Fibroblast of lung (primary cell): ENCODE measurements around the gene WIZ. TPM values are rescaled to one million over a fixed set of nuclear protein-coding genes. Genes with fewer than 3 reads are reported as not detected.

Experiments used
- DNase-seq, 2 donors: peaks; one replicate each; pipeline versions ENCODE4 v3.0.0 to v3.0.0-alpha.2; 2010; ENCODE audit warnings: low read depth in 2 of 2
- H2AFZ ChIP-seq: 2 replicates; pipeline ENCODE4 v1.5.1; 2012; ENCODE audit warnings: low read length, control low read depth, inconsistent platforms
- H3K27ac ChIP-seq: 2 replicates; pipeline ENCODE4 v1.5.1; 2011; ENCODE audit warnings: low read length, control low read depth; ENCODE audit not compliant: insufficient read depth
- H3K27me3 ChIP-seq: 2 replicates; pipeline ENCODE4 v1.5.1; 2011; ENCODE audit warnings: mild to moderate bottlenecking, low read length; ENCODE audit not compliant: control insufficient read depth, insufficient read depth
- H3K36me3 ChIP-seq: 2 replicates; pipeline ENCODE4 v1.5.1; 2011; ENCODE audit warnings: low read length; ENCODE audit not compliant: control insufficient read depth, insufficient read depth
- H3K4me1 ChIP-seq: 2 replicates; pipeline ENCODE4 v1.5.1; 2011; ENCODE audit warnings: low read length; ENCODE audit not compliant: control insufficient read depth, insufficient read depth; ENCODE audit errors: extremely low read depth
- H3K4me2 ChIP-seq: 2 replicates; pipeline ENCODE4 v1.5.1; 2011; ENCODE audit warnings: low read length, control low read depth; ENCODE audit not compliant: insufficient read depth; ENCODE audit errors: extremely low read depth
- H3K4me3 ChIP-seq, 4 experiments: fragments of 200-600 bp in 1 of 4; sonication (generic) in 1 of 4; replicated peaks in 1 of 4; 2 replicates each; pipeline ENCODE4 v1.5.1; 2011 to 2016; ENCODE audit warnings: low read length in 4 of 4, low read depth in 3 of 4, mild to moderate bottlenecking in 3 of 4, control low read depth in 2 of 4, inconsistent platforms in 1 of 4, mixed read lengths in 1 of 4; ENCODE audit not compliant: insufficient read depth in 1 of 4; ENCODE audit errors: control extremely low read depth in 1 of 4
- H3K79me2 ChIP-seq: 2 replicates; pipeline ENCODE4 v1.5.1; 2012; ENCODE audit warnings: mild to moderate bottlenecking, low read length, inconsistent platforms; ENCODE audit not compliant: control insufficient read depth, insufficient read depth
- H3K9ac ChIP-seq: 2 replicates; pipeline ENCODE4 v1.5.1; 2011; ENCODE audit warnings: mild to moderate bottlenecking, low read length, control low read depth; ENCODE audit not compliant: insufficient read depth
- H3K9me3 ChIP-seq: 2 replicates; pipeline ENCODE4 v1.5.1; 2012; ENCODE audit warnings: low read depth, low read length; ENCODE audit not compliant: control insufficient read depth, insufficient read depth
- H4K20me1 ChIP-seq: 2 replicates; pipeline ENCODE4 v1.5.1; 2011; ENCODE audit warnings: low read length; ENCODE audit not compliant: control insufficient read depth, insufficient read depth; ENCODE audit errors: extremely low read depth
- CTCF ChIP-seq, 2 donors: IDR thresholded peaks in 1 of 2; conservative IDR thresholded peaks in 1 of 2; 1 replicate in 1 of 2; 2 replicates in 1 of 2; pipeline ENCODE4 v1.5.1; 2011 to 2012; ENCODE audit warnings: low read length in 2 of 2, control low read depth in 1 of 2, inconsistent platforms in 1 of 2, low read depth in 1 of 2, mild to moderate bottlenecking in 1 of 2
- EZH2 ChIP-seq: IDR thresholded peaks from 2 replicates; pipeline ENCODE4 v1.5.1; 2012; ENCODE audit warnings: low read length, control low read depth, mild to moderate bottlenecking; ENCODE audit errors: missing control alignments
- polyA plus RNA-seq, 2 donors: library from polyadenylated mRNA; depleted of rRNA in 1 of 2; stranded (reverse) in 1 of 2; unstranded in 1 of 2; fragments of >200 nt; gene quantifications; 2 replicates each; pipeline ENCODE4 v1.2.1, GENCODE V29; 2011 to 2012; ENCODE audit warnings: missing spikeins in 1 of 2
- total RNA-seq: library from RNA; depleted of rRNA; stranded (reverse); fragments of >200 nt; gene quantifications from 2 replicates; pipeline ENCODE4 v1.2.1, GENCODE V29; 2014

Gene WIZ
- total and polyA plus RNA-seq, 2 donors (not counting 1 experiment from before 2014, with no cell fraction given): 7.5 to 9.7 TPM

DNA sequence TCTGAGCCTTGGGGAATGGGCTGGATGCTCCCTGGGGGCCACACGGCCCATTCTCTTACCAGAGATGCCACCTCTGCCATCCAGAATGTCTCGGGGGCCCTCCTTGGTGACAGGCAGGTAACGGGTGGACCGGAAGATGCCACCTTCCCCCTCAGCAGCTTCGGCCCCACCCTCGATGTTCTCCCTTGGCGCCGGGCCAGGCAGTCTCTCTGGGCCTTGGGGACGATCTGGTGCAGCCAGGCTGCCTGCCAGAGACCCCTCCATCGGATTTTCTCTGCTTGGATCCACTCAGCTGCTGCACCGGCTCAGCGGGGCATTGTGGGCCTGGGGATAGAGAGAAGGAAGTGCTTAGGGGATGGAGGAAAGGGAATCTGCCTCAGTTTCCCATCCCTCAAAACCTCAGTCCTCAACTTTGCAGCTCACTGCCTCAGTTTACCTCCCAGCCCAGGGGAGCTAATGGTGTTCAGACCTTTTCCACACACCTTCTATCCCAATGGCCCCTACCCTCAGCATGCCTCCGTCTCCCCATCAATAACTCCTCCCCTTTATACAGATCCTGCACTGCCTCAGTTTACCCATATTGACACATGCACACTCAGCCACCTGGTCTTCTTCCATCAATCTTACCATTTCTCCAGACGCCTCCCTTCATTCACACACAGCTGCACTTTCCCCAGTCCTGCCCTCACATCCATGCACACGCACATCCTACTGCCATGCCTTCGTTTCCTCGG is 1.5 kb downstream of the WIZ start:
- Histone ChIP-seq H3K4me1 (peaks cover 7% of the 10 kb centered on the region), H3K9ac (no peak overlapping the region), H3K27me3 (no peaks in the 10 kb centered on the region), H2AFZ (no peak overlapping the region), H3K79me2 (no peaks in the 10 kb centered on the region), H3K36me3 (no peaks in the 10 kb centered on the region), H3K9me3 (no peaks in the 10 kb centered on the region), H3K4me2 (no peak overlapping the region), H3K27ac (no peak overlapping the region), H4K20me1 (no peaks in the 10 kb centered on the region), H3K4me3 (peak overlapping the region in 2 of 4 experiments; percentile 60 to 74)
- no peak for DNase-seq
- no peak for TF ChIP-seq CTCF (conservative IDR thresholded peaks at IDR 0.05 in 1 of 2, IDR thresholded peaks at IDR 0.05 in 1 of 2; ENCODE audit: low read depth in 1 of 2, low read length in 2 of 2)

GRCh38 chr19:15447057-15447456 is 2.7 kb downstream of the WIZ start:
- TF ChIP-seq EZH2 (no peak), CTCF (conservative IDR thresholded peaks at IDR 0.05 in 1 of 2, IDR thresholded peaks at IDR 0.05 in 1 of 2; ENCODE audit: low read depth in 1 of 2, low read length in 2 of 2) (no peak)
- H3K36me3 ChIP-seq: no peaks in the 10 kb centered on the region
- no peaks in the 10 kb centered on the region for H3K79me2 ChIP-seq
- H3K27me3 ChIP-seq: no peaks in the 10 kb centered on the region
- no peak overlapping the region for H3K27ac ChIP-seq
- no peaks in the 10 kb centered on the region for H3K9me3 ChIP-seq
- no peak overlapping the region for H3K9ac ChIP-seq
- no peak overlapping the region for H3K4me2 ChIP-seq
- no peak overlapping the region for H3K4me3 ChIP-seq
- H2AFZ ChIP-seq: no peak overlapping the region
- DNase-seq: no peak
- H4K20me1 ChIP-seq: no peaks in the 10 kb centered on the region
- H3K4me1 ChIP-seq: no peaks in the 10 kb centered on the region

- H3K4me1 ChIP-seq: no peaks in the 10 kb centered on the region
- H4K20me1 ChIP-seq: no peaks in the 10 kb centered on the region
- H3K9ac ChIP-seq: no peak overlapping the region
- no peaks in the 10 kb centered on the region for H3K36me3 ChIP-seq
- no peak overlapping the region for H3K27ac ChIP-seq
- no peak overlapping the region for H3K4me2 ChIP-seq
- TF ChIP-seq CTCF (conservative IDR thresholded peaks at IDR 0.05 in 1 of 2, IDR thresholded peaks at IDR 0.05 in 1 of 2; ENCODE audit: low read depth in 1 of 2, low read length in 2 of 2) (no peak), EZH2 (no peak)
- H3K79me2 ChIP-seq: no peaks in the 10 kb centered on the region
- no peak overlapping the region for H2AFZ ChIP-seq
- no peak overlapping the region for H3K4me3 ChIP-seq
- DNase-seq: no peak
- no peaks in the 10 kb centered on the region for H3K27me3 ChIP-seq
- H3K9me3 ChIP-seq: no peaks in the 10 kb centered on the region
Measured at GRCh38 chr19:15445807-15446376, 3.9 kb downstream of the WIZ start.
